Activated naive CD4-positive, alpha-beta T cell treated with anti-CD3 and anti-CD28 coated beads, Interleukin-2, amount 50 U/mL, for 24 hours (primary cell): ENCODE measurements around the gene PGBD5.
"Not testable (repeated sequence)": the region's sequence is repeated elsewhere in the genome, so short reads cannot be mapped to it uniquely, and the experiment has no call there.

Experiments
- H3K27ac Mint-ChIP-seq: one replicate; pipeline ENCODE4 v1.8.0; 2021; ENCODE audit warnings: mild to moderate bottlenecking, mixed read lengths
- H3K27me3 Mint-ChIP-seq: one replicate; pipeline ENCODE4 v1.8.0; 2021; ENCODE audit warnings: mixed read lengths
- H3K36me3 Mint-ChIP-seq: one replicate; pipeline ENCODE4 v1.8.0; 2021; ENCODE audit warnings: mixed read lengths
- H3K4me1 Mint-ChIP-seq: one replicate; pipeline ENCODE4 v1.8.0; 2021; ENCODE audit warnings: mixed read lengths
- H3K4me3 Mint-ChIP-seq: one replicate; pipeline ENCODE4 v1.8.0; 2021; ENCODE audit warnings: mild to moderate bottlenecking, mixed read lengths
- H3K9me3 Mint-ChIP-seq: one replicate; pipeline ENCODE4 v1.8.0; 2021; ENCODE audit warnings: mixed read lengths

PGBD5 gene

GRCh38 chr1:230430499-230430898 lies 4.4 kb upstream of the PGBD5 start:
- peaks cover 7% of the 10 kb centered on the region for H3K9me3 Mint-ChIP-seq
- peaks cover 30% of the 10 kb centered on the region for H3K27me3 Mint-ChIP-seq
- H3K4me1 Mint-ChIP-seq: peaks cover 7% of the 10 kb centered on the region
- no peak overlapping the region for H3K4me3 Mint-ChIP-seq
- peaks cover 2% of the 10 kb centered on the region for H3K36me3 Mint-ChIP-seq
- no peak overlapping the region for H3K27ac Mint-ChIP-seq

GRCh38 chr1:230429067-230429735 lies 3.1 kb upstream of the PGBD5 start:
- H3K36me3 Mint-ChIP-seq: peaks cover 2% of the 10 kb centered on the region
- no peak overlapping the region for H3K4me3 Mint-ChIP-seq
- H3K9me3 Mint-ChIP-seq: peaks cover 7% of the 10 kb centered on the region
- no peak overlapping the region for H3K27ac Mint-ChIP-seq
- peaks cover 15% of the 10 kb centered on the region for H3K4me1 Mint-ChIP-seq
- peaks cover 38% of the 10 kb centered on the region for H3K27me3 Mint-ChIP-seq

GRCh38 chr1:230427981-230428380 lies 1.8 kb upstream of the PGBD5 start:
- H3K36me3 Mint-ChIP-seq: peaks cover 2% of the 10 kb centered on the region
- H3K27ac Mint-ChIP-seq: no peak overlapping the region
- no peak overlapping the region for H3K4me3 Mint-ChIP-seq
- H3K9me3 Mint-ChIP-seq: peaks cover 7% of the 10 kb centered on the region
- peaks cover 15% of the 10 kb centered on the region for H3K4me1 Mint-ChIP-seq
- peaks cover 46% of the 10 kb centered on the region for H3K27me3 Mint-ChIP-seq

- Mint-ChIP-seq H3K27ac (peak overlapping the region; percentile 14), H3K4me3 (peak overlapping the region; percentile 69), H3K9me3 (peaks cover 7% of the 10 kb centered on the region), H3K36me3 (peaks cover 2% of the 10 kb centered on the region), H3K4me1 (peaks cover 15% of the 10 kb centered on the region), H3K27me3 (peaks cover 51% of the 10 kb centered on the region)
Observed at GRCh38 chr1:230427094-230427876, 1.2 kb upstream of the PGBD5 start.

GRCh38 chr1:230425252-230426091 lies 660 bp downstream of the PGBD5 start:
- Mint-ChIP-seq H3K4me3 (peak overlapping the region; percentile 72), H3K27me3 (peaks cover 54% of the 10 kb centered on the region), H3K9me3 (peaks cover 7% of the 10 kb centered on the region), H3K4me1 (peaks cover 15% of the 10 kb centered on the region), H3K36me3 (peaks cover 2% of the 10 kb centered on the region), H3K27ac (no peak overlapping the region)

GRCh38 chr1:230424391-230425251 lies 1.5 kb downstream of the PGBD5 start:
- Mint-ChIP-seq H3K36me3 (peaks cover 2% of the 10 kb centered on the region), H3K4me1 (peaks cover 15% of the 10 kb centered on the region), H3K27ac (no peak overlapping the region)

GRCh38 chr1:230423951-230424350 lies 2.2 kb downstream of the PGBD5 start:
- Mint-ChIP-seq H3K27me3 (peaks cover 49% of the 10 kb centered on the region), H3K36me3 (peaks cover 2% of the 10 kb centered on the region), H3K4me3 (no peak overlapping the region), H3K27ac (no peak overlapping the region), H3K9me3 (peaks cover 11% of the 10 kb centered on the region), H3K4me1 (peaks cover 15% of the 10 kb centered on the region)

More at GRCh38 chr1:230424391-230425251, 1.5 kb downstream of the PGBD5 start:
- H3K9me3 Mint-ChIP-seq: peaks cover 7% of the 10 kb centered on the region
- peaks cover 53% of the 10 kb centered on the region for H3K27me3 Mint-ChIP-seq
- peak overlapping the region; percentile 72 for H3K4me3 Mint-ChIP-seq

GRCh38 chr1:230423261-230423660 lies 2.9 kb downstream of the PGBD5 start:
- Mint-ChIP-seq H3K36me3 (peaks cover 2% of the 10 kb centered on the region), H3K27ac (no peak overlapping the region), H3K9me3 (peaks cover 12% of the 10 kb centered on the region), H3K4me3 (no peak overlapping the region), H3K27me3 (peaks cover 50% of the 10 kb centered on the region), H3K4me1 (peaks cover 15% of the 10 kb centered on the region)

- H3K27ac Mint-ChIP-seq: no peak overlapping the region
- no peak overlapping the region for H3K4me3 Mint-ChIP-seq
- H3K36me3 Mint-ChIP-seq: peaks cover 2% of the 10 kb centered on the region
- peaks cover 15% of the 10 kb centered on the region for H3K4me1 Mint-ChIP-seq
- peaks cover 46% of the 10 kb centered on the region for H3K27me3 Mint-ChIP-seq
- peaks cover 5% of the 10 kb centered on the region for H3K9me3 Mint-ChIP-seq
Observed at GRCh38 chr1:230422221-230422981, 3.7 kb downstream of the PGBD5 start.

GRCh38 chr1:230421481-230421880 lies 4.7 kb downstream of the PGBD5 start:
- no peak overlapping the region for H3K4me3 Mint-ChIP-seq
- H3K4me1 Mint-ChIP-seq: peaks cover 8% of the 10 kb centered on the region
- H3K27ac Mint-ChIP-seq: no peak overlapping the region
- H3K36me3 Mint-ChIP-seq: no peaks in the 10 kb centered on the region
- H3K9me3 Mint-ChIP-seq: peaks cover 5% of the 10 kb centered on the region
- peaks cover 41% of the 10 kb centered on the region for H3K27me3 Mint-ChIP-seq

- not testable (repeated sequence) for H3K27ac Mint-ChIP-seq, H3K36me3 Mint-ChIP-seq, H3K9me3 Mint-ChIP-seq, H3K4me1 Mint-ChIP-seq, H3K4me3 Mint-ChIP-seq
- H3K27me3 Mint-ChIP-seq: peaks cover 41% of the 10 kb centered on the region
Observed at GRCh38 chr1:230420372-230420771, 5.8 kb downstream of the PGBD5 start.

- peaks cover 5% of the 10 kb centered on the region for H3K9me3 Mint-ChIP-seq
- H3K4me1 Mint-ChIP-seq: no peaks in the 10 kb centered on the region
- no peaks in the 10 kb centered on the region for H3K36me3 Mint-ChIP-seq
- peaks cover 23% of the 10 kb centered on the region for H3K27me3 Mint-ChIP-seq
- no peak overlapping the region for H3K27ac Mint-ChIP-seq
- no peak overlapping the region for H3K4me3 Mint-ChIP-seq
Observed at GRCh38 chr1:230416430-230416829, 9.7 kb downstream of the PGBD5 start.

- no peak overlapping the region for H3K27ac Mint-ChIP-seq
- H3K9me3 Mint-ChIP-seq: peaks cover 5% of the 10 kb centered on the region
- H3K36me3 Mint-ChIP-seq: no peaks in the 10 kb centered on the region
- no peaks in the 10 kb centered on the region for H3K4me1 Mint-ChIP-seq
- H3K4me3 Mint-ChIP-seq: no peak overlapping the region
- H3K27me3 Mint-ChIP-seq: peaks cover 25% of the 10 kb centered on the region
Observed at GRCh38 chr1:230415405-230416132, 10.6 kb downstream of the PGBD5 start.

- Mint-ChIP-seq H3K27ac (no peak overlapping the region), H3K27me3 (peaks cover 23% of the 10 kb centered on the region), H3K4me3 (no peak overlapping the region), H3K9me3 (peaks cover 5% of the 10 kb centered on the region), H3K36me3 (no peaks in the 10 kb centered on the region), H3K4me1 (no peaks in the 10 kb centered on the region)
Observed at GRCh38 chr1:230414694-230415093, 11.4 kb downstream of the PGBD5 start.
